ENCODE results near the gene MGAT4B. TPM values are rescaled to one million over a fixed set of nuclear protein-coding genes. Genes with fewer than 3 reads are reported as not detected.

Gene MGAT4B
- total and polyA plus RNA-seq, 4 donors, result 65.0 to 154 (median 82.4) TPM

DNA sequence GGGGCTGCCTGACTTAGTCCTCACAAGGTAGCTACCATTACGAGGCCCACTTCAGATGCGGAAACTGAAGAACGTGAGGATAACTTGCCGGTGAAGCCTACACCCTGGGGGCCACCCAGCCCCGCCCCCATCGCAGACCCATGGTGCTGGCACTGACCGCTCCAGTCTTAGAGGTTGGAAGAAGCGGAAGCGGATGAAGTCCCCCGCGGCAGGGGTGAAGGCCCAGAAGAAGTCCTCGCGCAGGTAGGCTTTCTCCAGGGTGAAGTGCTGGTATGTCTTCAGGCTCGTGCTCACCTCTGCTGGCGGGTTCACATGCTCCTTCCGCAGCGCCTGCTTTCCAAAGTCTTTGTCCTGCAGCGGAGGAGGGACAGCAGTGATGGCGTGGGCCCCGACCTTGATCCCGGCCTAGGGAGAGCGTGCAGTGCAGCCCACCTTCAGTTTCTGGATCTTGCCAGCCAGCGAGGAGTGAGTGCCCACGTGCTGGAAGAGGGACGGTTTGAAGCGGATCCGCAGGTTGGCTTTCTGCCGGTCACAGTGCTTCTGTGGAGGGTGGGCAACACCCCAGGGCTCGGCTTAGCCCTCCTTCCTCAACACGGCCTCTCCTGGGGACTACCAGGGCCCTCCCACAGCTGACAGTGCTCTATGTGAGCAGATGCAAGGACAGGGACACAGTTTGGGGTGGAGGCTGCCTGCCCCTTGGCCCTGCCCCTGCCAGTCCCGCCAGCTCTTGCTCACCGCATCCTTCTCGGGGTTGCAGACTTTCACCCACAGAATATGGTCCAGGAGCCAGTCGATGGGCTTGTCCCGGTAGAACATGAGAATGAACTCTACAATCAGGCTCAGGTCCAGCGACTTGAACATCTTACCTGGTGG lies 7.7 kb downstream of the MGAT4B start:
- peaks cover 0 to 39% (median 21%) of the 10 kb centered on the region in 4 donors for H3K36me3 ChIP-seq (ENCODE audit: control insufficient read depth in 4 of 4, insufficient read depth in 4 of 4, low read length in 4 of 4)
- H3K9me3 ChIP-seq (ENCODE audit: control insufficient read depth in 4 of 4, insufficient read depth in 3 of 4, low read length in 3 of 4), result no peaks in the 10 kb centered on the region
- H3K4me3 ChIP-seq, result no peak overlapping the region

DNA sequence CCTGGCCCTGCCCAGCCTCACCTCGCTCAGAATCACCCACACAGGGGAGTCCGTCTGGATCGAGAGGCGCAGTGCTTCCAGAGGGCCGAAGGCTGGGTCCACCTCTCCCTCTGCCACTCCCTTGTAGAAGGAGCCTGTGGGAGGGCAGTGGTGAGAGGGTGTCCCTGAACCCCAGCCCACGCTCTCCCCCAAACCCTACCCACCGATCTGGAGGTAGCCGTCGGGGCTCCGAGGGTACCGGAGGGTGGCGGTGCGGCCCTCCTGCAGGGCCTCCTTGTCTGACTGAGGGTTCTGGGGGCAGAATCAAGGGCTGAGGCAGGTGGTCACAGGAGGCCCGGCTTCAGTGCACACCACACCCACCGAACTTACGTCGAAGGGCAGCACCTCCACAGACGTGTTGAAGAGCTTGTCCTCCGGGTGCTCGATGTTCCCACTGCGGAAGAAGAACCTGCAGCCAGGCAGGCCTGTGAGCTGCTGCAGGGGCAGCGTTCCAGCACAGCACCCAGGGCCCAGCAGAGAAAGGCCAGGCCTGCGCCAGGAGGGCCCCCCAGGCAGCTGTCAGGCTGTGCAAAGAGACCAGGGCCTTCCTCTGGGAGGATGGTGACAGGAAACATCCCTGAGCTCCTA lies 8.4 kb downstream of the MGAT4B start:
- ATAC-seq (ENCODE audit: insufficient read depth, low FRiP score) (no peak), DNase-seq (no peak)
- TF ChIP-seq, protein P1, sequence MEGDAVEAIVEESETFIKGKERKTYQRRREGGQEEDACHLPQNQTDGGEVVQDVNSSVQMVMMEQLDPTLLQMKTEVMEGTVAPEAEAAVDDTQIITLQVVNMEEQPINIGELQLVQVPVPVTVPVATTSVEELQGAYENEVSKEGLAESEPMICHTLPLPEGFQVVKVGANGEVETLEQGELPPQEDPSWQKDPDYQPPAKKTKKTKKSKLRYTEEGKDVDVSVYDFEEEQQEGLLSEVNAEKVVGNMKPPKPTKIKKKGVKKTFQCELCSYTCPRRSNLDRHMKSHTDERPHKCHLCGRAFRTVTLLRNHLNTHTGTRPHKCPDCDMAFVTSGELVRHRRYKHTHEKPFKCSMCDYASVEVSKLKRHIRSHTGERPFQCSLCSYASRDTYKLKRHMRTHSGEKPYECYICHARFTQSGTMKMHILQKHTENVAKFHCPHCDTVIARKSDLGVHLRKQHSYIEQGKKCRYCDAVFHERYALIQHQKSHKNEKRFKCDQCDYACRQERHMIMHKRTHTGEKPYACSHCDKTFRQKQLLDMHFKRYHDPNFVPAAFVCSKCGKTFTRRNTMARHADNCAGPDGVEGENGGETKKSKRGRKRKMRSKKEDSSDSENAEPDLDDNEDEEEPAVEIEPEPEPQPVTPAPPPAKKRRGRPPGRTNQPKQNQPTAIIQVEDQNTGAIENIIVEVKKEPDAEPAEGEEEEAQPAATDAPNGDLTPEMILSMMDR (IDR thresholded peaks at IDR 0.05; ENCODE audit: control extremely low read depth, extremely low read depth), result no peak
- H3K36me3 ChIP-seq (ENCODE audit: control insufficient read depth in 4 of 4, insufficient read depth in 4 of 4, low read length in 4 of 4), result peaks cover 0 to 39% (median 21%) of the 10 kb centered on the region in 4 donors
- no peak overlapping the region for H3K9ac ChIP-seq (ENCODE audit: insufficient read depth in 1 of 2, low read length in 2 of 2)
- no peak overlapping the region for H3K27ac ChIP-seq (ENCODE audit: low read depth in 1 of 2, low read length in 1 of 2)
- H3K9me3 ChIP-seq (ENCODE audit: control insufficient read depth in 4 of 4, insufficient read depth in 3 of 4, low read length in 3 of 4), result no peaks in the 10 kb centered on the region
- no peaks in the 10 kb centered on the region for H3K27me3 ChIP-seq (ENCODE audit: control insufficient read depth in 3 of 3, insufficient read depth in 3 of 3, low read length in 2 of 3)
- no peak overlapping the region for H3K4me3 ChIP-seq
- WGBS, 2 donors, result 96 to 99% methylated on average over 23 of the region's 23 CpGs
- H3K4me1 ChIP-seq (ENCODE audit: control insufficient read depth in 5 of 5, insufficient read depth in 5 of 5, low read length in 5 of 5), result peaks cover 0 to 39% (median 5%) of the 10 kb centered on the region in 5 donors

More for the DNA sequence above, 7.7 kb downstream of the MGAT4B start:
- TF ChIP-seq, protein P1 (IDR thresholded peaks at IDR 0.05; ENCODE audit: control extremely low read depth, extremely low read depth), result no peak
- Histone ChIP-seq H3K4me1 (ENCODE audit: control insufficient read depth in 5 of 5, insufficient read depth in 5 of 5, low read length in 5 of 5) (peaks cover 0 to 32% (median 0%) of the 10 kb centered on the region in 5 donors), H3K9ac (ENCODE audit: insufficient read depth in 1 of 2, low read length in 2 of 2) (no peak overlapping the region), H3K27me3 (ENCODE audit: control insufficient read depth in 3 of 3, insufficient read depth in 3 of 3, low read length in 2 of 3) (no peaks in the 10 kb centered on the region), H3K27ac (ENCODE audit: low read depth in 1 of 2, low read length in 1 of 2) (no peak overlapping the region)
- ATAC-seq (ENCODE audit: insufficient read depth, low FRiP score), result no peak
- WGBS, 2 donors, result 96 to 97% methylated on average over 36 of the region's 36 CpGs
- DNase-seq, result no peak

DNA sequence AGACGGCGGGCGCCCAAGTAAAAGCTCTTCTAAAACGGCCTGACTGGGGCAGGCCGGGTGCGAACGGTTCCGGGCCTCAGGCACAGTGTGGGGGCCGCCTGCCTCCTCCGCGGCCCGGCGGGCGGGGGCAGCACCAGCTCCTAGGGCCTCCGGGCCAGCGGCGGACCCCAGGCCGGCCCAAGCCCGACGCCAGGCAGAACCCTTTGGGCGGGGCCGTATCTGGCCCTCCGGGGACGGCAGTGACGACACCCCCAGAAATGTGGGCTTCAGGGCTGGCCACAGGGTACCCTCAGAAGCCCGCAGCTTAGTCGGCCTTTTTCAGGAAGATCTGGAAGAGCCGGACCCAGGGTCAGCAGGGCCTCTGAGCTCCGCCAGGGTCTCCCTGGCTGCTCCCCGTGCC lies 8.9 kb downstream of the MGAT4B start:
- Histone ChIP-seq H3K27ac (ENCODE audit: low read depth in 1 of 2, low read length in 1 of 2) (no peak overlapping the region), H3K27me3 (ENCODE audit: control insufficient read depth in 3 of 3, insufficient read depth in 3 of 3, low read length in 2 of 3) (no peaks in the 10 kb centered on the region), H3K9me3 (ENCODE audit: control insufficient read depth in 4 of 4, insufficient read depth in 3 of 4, low read length in 3 of 4) (no peaks in the 10 kb centered on the region), H3K4me3 (no peak overlapping the region), H3K9ac (ENCODE audit: insufficient read depth in 1 of 2, low read length in 2 of 2) (no peak overlapping the region), H3K4me1 (ENCODE audit: control insufficient read depth in 5 of 5, insufficient read depth in 5 of 5, low read length in 5 of 5) (peaks cover 0 to 39% (median 7%) of the 10 kb centered on the region in 5 donors), H3K36me3 (ENCODE audit: control insufficient read depth in 4 of 4, insufficient read depth in 4 of 4, low read length in 4 of 4) (peaks cover 0 to 39% (median 20%) of the 10 kb centered on the region in 4 donors)
- TF ChIP-seq, protein P1 (IDR thresholded peaks at IDR 0.05; ENCODE audit: control extremely low read depth, extremely low read depth), result no peak
- 96% methylated on average over 30 of the region's 30 CpGs for WGBS, 2 donors
- no peak for DNase-seq
- no peak for ATAC-seq (ENCODE audit: insufficient read depth, low FRiP score)

Measured in lung (tissue), 12 donors.